Uterus (tissue), 4 donors: ENCODE measurements around the gene ANKDD1A. TPM values are rescaled to one million over a fixed set of nuclear protein-coding genes. Genes with fewer than 3 reads are reported as not detected.
A peak's percentile ranks its signal among the peaks of the same experiment; 100 is the strongest.

Source experiments
- DNase-seq, 2 donors: peaks; one replicate each; pipeline ENCODE4 v3.0.0-alpha.2; 2019 to 2020
- H3K27ac ChIP-seq, 2 donors: fragments of 200-600 bp; sonication (generic); 1 replicate in 1 of 2; 2 replicates in 1 of 2; pipeline ENCODE4 v1.5.1; 2016 to 2018
- H3K27me3 ChIP-seq, 2 donors: fragments of 200-600 bp; sonication (generic); one replicate each; pipeline ENCODE4 v1.5.1; 2018 to 2019; ENCODE audit warnings: control low read depth in 1 of 2
- H3K36me3 ChIP-seq, 2 donors: fragments of 200-600 bp; sonication (generic); one replicate each; pipeline ENCODE4 v1.5.1; 2019; ENCODE audit warnings: control low read depth in 1 of 2
- H3K4me1 ChIP-seq, 2 donors: fragments of 200-600 bp; sonication (generic); one replicate each; pipeline ENCODE4 v1.5.1; 2018 to 2019; ENCODE audit warnings: control low read depth in 1 of 2
- H3K4me3 ChIP-seq, 2 donors: fragments of 200-600 bp; sonication (generic); 1 replicate in 1 of 2; 2 replicates in 1 of 2; pipeline ENCODE4 v1.5.1; 2018 to 2019; ENCODE audit warnings: mild to moderate bottlenecking in 1 of 2
- H3K9me3 ChIP-seq, 2 donors: fragments of 200-600 bp; sonication (generic); one replicate each; pipeline ENCODE4 v1.5.1; 2019; ENCODE audit warnings: control low read depth in 1 of 2
- POLR2A ChIP-seq, 2 donors: fragments of 450-650 bp; IDR thresholded peaks; one replicate each; pipeline ENCODE4 v1.6.1; 2016; ENCODE audit warnings: antibody characterized with exemption in 2 of 2, mild to moderate bottlenecking in 1 of 2, moderate library complexity in 1 of 2
- intact Hi-C: fragments of 100-400 bp; cut with DNase I; formaldehyde crosslinking; loops from one replicate; pipeline ENCODE4 v1.15.1; 2023; ENCODE audit warnings: low total_unique reads
- total RNA-seq, 4 donors: library from RNA; depleted of rRNA in 3 of 4; stranded (reverse); fragments of >200 nt in 3 of 4; gene quantifications; one replicate each; pipeline versions ENCODE4 v1.1.0 to v1.2.4, GENCODE V29; 2014 to 2023
- TF ChIP-seq, protein P1 (sequence below), 4 experiments: fragments of 200-600 bp in 2 of 4; fragments of 450-650 bp in 2 of 4; sonication (generic) in 2 of 4; IDR thresholded peaks; one replicate each; pipeline ENCODE4 v1.5.1; 2016 to 2019; ENCODE audit warnings: antibody characterized with exemption in 4 of 4, mild to moderate bottlenecking in 2 of 4, moderate library complexity in 1 of 4
- donor health status: DM: yes; HTN: yes; CAD: no.

The ANKDD1A gene
- total RNA-seq, 4 donors from 2014 or later: 0.59 to 36.2 (median 17.7) TPM

DNA sequence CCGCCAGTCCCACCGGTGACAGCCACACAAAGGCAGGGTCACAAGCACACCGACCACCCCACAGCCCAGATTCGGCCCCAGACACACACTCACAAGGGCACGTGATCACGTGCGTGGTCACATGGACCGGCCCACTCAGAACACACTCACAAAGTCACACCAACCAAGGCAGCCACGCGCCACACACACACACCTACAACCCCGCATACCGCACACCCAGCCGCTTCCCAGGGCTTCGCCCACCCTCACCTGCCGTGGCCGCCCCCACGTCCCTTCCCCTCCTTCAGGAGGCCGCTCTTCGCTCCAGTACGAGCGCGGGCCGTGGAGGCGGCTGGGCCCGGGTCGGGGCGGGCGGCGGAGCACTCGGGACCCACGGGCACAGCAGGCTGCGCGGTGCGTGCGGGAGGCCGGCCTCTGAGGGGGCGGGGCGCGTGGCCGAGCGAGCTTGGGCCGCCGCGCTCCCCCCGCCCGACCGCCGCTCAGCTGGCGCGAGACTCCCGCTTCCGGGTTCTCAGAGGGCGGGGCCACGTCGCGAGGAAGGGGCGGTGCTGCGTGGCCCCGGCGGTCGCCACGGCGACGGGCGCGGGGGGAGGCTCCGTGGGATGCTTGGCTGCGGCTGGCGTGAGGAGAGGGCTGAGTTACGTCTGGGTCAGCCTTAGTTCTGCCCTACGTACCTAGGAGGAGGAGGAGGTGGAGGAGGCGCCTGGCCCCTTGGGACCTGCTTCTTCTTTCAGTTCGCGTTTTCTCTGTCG lies 77.9 kb downstream of the ANKDD1A start, which contains the start of gene SPG21:
Gene SPG21 (minus strand): TSS at position 499 of the 752 bp plus-strand sequence. CDS start 6,345 bp downstream, outside the sequence.
- Histone ChIP-seq H3K9me3 (no peaks in the 10 kb centered on the region), H3K4me3 (peak within 1 kb of the TSS; percentile 52 to 91), H3K4me1 (peaks cover 0 to 4% of the 10 kb centered on the region in 2 donors), H3K27ac (peak within 1 kb of the TSS; percentile 87 to 96), H3K27me3 (no peaks in the 10 kb centered on the region), H3K36me3 (no peaks in the 10 kb centered on the region)
- peak; percentile 70 to 78 for TF ChIP-seq POLR2A (IDR thresholded peaks at IDR 0.05)
- TF ChIP-seq, protein P1, sequence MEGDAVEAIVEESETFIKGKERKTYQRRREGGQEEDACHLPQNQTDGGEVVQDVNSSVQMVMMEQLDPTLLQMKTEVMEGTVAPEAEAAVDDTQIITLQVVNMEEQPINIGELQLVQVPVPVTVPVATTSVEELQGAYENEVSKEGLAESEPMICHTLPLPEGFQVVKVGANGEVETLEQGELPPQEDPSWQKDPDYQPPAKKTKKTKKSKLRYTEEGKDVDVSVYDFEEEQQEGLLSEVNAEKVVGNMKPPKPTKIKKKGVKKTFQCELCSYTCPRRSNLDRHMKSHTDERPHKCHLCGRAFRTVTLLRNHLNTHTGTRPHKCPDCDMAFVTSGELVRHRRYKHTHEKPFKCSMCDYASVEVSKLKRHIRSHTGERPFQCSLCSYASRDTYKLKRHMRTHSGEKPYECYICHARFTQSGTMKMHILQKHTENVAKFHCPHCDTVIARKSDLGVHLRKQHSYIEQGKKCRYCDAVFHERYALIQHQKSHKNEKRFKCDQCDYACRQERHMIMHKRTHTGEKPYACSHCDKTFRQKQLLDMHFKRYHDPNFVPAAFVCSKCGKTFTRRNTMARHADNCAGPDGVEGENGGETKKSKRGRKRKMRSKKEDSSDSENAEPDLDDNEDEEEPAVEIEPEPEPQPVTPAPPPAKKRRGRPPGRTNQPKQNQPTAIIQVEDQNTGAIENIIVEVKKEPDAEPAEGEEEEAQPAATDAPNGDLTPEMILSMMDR (IDR thresholded peaks at IDR 0.05): peak in 1 of 4 experiments; percentile 23
- DNase-seq: peak; percentile 92 to 95
- intact Hi-C loops: no loop called here

DNA sequence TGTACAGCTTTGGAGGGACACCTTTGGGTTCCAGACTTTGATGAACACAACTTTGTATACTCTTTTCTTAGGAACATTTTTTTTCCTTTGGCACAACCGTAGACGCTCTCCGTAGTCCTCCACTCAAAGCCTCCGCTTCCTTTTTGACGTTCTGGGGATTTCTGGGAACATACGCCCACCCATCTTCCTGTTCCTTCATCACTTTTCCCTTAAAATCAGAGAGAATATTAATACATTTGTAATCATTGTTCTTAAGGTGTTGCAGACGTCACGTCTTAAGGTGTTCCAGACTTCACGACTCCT lies 78.4 kb downstream of the ANKDD1A start:
- H3K9me3 ChIP-seq: no peaks in the 10 kb centered on the region
- peak overlapping the region; percentile 52 to 91 for H3K4me3 ChIP-seq
- TF ChIP-seq, protein P1 (IDR thresholded peaks at IDR 0.05): no peak
- no peak for TF ChIP-seq POLR2A (IDR thresholded peaks at IDR 0.05)
- H3K27ac ChIP-seq: peak overlapping the region; percentile 87 to 96
- no peaks in the 10 kb centered on the region for H3K36me3 ChIP-seq
- intact Hi-C loops: no loop called here
- peaks cover 0 to 4% of the 10 kb centered on the region in 2 donors for H3K4me1 ChIP-seq
- H3K27me3 ChIP-seq: no peaks in the 10 kb centered on the region
- DNase-seq: no peak

DNA sequence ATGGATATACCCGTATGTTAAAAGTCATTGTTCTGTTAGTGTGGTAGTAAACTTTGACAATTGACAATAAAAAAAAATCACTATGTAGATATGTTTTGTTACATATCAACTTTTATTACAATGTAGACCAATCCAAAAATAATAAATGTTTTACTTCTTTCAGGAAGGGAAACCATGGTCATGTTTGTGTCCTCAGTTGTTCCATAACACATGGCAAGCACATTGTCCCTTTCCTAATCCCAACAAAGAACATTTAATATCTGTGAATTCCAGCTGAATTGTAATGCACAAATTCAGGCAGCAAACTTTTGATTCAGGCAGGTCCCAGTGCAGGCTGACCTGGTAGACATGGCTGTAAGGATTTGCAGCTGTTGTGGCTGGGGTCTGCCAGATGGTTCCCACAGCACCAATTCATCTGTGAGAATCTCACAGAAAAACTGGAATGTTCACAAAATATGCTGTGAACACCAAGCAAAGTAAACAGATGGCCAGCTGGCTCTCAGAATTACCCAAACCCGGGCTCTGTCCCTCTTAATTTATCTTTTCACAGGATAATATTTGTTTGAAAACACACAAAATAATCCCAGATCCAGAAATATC lies 79.9 kb downstream of the ANKDD1A start:
- DNase-seq: no peak
- no peaks in the 10 kb centered on the region for H3K27me3 ChIP-seq
- no peaks in the 10 kb centered on the region for H3K9me3 ChIP-seq
- no peaks in the 10 kb centered on the region for H3K36me3 ChIP-seq
- H3K27ac ChIP-seq: no peak overlapping the region
- TF ChIP-seq POLR2A (IDR thresholded peaks at IDR 0.05): no peak
- TF ChIP-seq, protein P1 (IDR thresholded peaks at IDR 0.05): no peak
- peaks cover 0 to 4% of the 10 kb centered on the region in 2 donors for H3K4me1 ChIP-seq
- intact Hi-C loops: no loop called here
- no peak overlapping the region for H3K4me3 ChIP-seq

DNA sequence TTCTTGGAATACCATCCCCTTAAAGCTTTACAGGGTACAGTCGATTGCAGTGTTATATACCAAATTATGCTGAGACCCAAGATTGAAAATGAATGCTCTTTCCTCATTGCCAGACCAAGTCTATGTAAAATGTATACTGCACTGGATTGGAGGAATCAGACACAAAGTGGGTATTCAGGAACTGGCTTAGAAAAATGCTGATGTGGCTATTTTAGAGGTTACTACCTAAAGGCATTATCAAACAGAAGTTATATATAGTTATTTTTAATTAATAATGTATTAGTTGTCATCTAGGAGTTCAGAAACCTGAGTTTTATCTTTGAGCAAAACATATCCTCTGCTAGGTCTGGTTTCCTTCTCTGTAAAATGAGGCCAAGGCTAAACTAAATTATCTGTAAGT lies 81.6 kb downstream of the ANKDD1A start:
- Histone ChIP-seq H3K27me3 (no peaks in the 10 kb centered on the region), H3K4me1 (no peaks in the 10 kb centered on the region), H3K9me3 (no peaks in the 10 kb centered on the region), H3K27ac (no peak overlapping the region), H3K4me3 (no peak overlapping the region), H3K36me3 (no peaks in the 10 kb centered on the region)
- intact Hi-C loops: no loop called here
- DNase-seq: no peak
- no peak for TF ChIP-seq POLR2A (IDR thresholded peaks at IDR 0.05)
- TF ChIP-seq, protein P1 (IDR thresholded peaks at IDR 0.05): no peak

DNA sequence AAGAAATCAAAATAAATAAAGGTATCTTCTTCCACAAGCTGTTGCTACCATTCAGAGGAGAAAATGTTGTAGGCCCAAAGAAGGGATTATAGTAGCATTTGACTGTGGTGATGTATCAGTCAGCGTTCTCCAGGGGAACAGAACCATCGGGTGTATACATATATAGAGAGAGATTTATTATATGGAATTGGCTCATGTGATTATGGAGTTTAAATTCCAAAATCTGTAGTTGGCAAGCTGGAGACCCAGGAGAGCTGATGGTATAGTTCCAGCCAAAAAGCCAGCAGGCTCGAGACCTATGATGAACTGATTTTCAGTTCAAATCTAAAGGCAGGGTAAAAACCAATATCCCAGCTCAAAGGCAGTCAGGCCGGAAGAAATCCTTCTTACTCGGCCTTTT lies 85.4 kb downstream of the ANKDD1A start:
- DNase-seq: no peak
- no peak for TF ChIP-seq POLR2A (IDR thresholded peaks at IDR 0.05)
- TF ChIP-seq, protein P1 (IDR thresholded peaks at IDR 0.05): no peak
- intact Hi-C loops: no loop called here

More for the DNA sequence above, 85.4 kb downstream of the ANKDD1A start:
- H3K27ac ChIP-seq: no peak overlapping the region
- no peaks in the 10 kb centered on the region for H3K4me1 ChIP-seq
- H3K36me3 ChIP-seq: no peaks in the 10 kb centered on the region
- H3K4me3 ChIP-seq: no peak overlapping the region
- no peaks in the 10 kb centered on the region for H3K9me3 ChIP-seq
- no peaks in the 10 kb centered on the region for H3K27me3 ChIP-seq
